ENCODE results near the gene INCA1.

- TF ChIP-seq POLR2A (IDR thresholded peaks at IDR 0.05), result no peak
- TF ChIP-seq CTCF (IDR thresholded peaks at IDR 0.05), result no peak
Observed at GRCh38 chr17:4959261-4959965, 37.9 kb downstream of the INCA1 start.
